ENCODE data around the gene SGCD.

SGCD gene

DNA sequence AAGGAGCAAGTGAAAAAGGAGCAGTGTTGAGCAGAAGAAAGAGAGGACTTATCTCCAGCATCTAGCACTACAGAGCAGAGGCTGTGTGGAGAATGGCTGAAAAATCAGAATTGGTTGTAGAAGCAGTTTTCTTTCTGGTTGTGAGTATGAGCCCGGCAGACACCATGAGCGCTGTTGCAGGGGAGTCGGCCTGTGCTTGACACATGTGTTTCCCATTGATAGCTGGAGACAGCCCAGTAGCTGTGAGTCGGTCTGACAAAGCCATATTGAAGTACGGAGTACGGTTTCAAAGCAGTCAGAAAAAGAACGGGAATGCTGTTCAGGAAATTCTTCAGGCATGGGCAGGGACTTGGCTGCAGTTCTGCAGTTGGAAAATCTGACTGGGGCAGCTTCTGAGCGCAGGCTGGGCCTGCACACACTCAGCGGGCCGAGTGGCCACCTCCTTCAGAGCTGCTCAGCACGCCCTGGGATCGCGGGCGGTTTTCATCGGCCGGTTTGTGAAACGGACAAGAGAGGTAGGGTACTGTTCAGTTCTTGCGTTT is at the start of gene SGCD:
Gene SGCD (plus strand): TSS at position 447 of the 542 bp plus-strand sequence.
- DNase-seq = no peak

DNA sequence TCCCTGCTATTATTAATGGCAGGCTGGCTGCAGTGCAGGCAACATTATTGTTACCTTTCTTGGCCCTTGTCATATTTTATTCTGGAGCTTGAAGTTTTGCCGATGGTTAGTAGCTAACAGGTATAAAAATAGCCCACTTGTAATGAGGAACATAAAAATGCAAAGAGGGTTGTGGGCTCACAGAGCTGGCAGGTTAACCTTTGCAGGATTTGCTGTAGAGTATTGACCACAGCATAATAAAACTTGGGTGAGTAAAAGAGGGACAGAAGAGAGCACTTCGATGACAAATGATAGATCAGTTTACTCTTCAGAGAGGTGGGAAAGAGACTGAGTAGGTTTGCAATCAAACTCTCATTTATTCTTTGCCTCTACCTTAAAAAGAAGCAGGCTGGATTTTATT is 49.7 kb upstream of the SGCD start:
- DNase-seq = no peak

DNA sequence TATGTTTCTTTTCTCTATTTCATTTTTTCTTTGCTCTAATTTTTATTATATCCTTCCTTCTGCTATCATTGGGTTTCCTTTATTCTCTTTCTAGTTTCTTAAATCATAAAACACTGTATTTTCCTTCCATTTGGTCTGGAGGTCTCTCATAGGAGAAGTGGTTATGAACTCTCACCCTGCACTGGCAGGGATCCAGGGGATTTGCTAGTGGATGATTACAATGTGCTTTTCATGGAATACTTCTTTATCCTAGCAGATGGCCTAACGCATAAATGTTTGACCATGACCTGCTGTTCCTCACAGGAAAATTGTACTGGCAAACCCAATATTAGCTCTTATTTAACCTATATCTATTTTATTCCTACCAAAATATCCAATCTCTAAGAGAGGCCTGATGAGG is 31.5 kb upstream of the SGCD start:
- no peak for DNase-seq

DNA sequence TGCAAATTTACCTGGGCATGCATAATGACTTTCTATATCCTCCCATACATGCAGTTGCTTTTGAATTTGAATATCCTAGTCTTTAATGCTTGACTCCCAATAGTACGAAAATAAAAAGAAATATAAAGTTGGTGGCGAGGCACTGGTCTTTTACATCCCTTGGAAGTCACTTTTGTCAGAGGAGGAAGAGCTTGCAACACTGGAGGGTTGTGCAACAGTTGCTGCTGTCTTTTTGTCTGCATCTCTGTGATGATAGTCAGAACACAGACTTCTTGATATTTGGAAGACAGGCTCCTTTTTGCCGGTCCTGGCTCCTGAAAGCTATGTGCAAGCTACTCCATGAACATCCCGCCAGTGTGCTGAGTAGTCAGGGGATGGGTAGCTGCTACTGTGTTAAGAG is 16.8 kb upstream of the SGCD start:
- DNase-seq = no peak

DNA sequence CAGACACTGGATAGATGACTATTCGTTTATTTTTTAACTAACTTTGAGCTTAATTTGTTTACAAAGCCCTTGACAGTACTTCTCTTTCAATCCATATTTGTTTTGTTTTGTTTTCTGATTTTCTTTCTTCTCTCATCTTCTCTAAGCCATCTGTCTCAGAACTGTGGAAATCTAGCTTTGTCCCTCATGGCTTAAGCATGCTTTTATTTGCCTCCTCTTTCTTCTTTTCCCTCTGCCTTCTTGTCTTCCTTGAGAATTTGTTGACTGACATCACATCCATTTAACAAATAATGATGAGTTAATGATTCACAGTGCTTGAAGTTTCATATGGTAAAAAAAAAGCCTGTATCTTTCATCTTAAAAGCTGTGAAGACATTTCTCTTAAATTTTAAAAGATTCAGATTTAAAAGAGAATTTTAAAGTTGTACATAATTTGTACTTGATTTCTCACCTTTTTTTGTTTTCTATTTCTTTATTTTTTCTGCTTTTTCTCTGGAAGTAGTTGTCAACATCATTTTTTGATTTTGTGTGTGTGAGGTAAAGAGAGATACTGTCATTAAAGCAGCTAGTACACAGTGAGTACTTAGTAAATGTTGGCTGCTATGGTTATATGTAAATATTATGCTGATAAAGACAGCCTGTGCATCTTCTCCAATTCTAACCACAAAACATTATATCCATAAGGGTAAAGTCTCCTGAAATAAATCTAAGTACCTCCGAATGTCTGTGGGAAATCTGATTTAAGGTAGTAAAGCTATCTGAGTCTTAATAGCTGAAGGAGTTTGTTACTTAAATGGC is 13.9 kb upstream of the SGCD start:
- no peak for DNase-seq

DNA sequence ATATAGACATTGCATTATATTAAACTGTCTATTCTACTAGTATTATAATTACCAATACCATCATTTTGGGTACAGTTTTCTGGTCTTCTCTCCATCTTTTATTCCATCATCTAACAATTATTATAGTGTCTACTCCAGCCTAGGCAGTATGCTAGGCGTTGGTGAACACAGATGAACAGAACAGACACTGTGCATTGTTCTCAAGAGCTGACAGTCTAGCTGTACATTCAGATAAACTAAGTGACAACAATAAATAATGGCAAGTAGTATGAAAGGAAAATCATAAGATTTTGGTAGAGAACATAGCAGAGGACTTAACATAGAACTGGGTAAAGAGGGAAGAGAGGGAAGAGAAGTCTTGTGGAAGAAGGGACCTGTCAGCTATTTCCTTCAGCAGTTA is 12.5 kb upstream of the SGCD start:
- no peak for DNase-seq

DNA sequence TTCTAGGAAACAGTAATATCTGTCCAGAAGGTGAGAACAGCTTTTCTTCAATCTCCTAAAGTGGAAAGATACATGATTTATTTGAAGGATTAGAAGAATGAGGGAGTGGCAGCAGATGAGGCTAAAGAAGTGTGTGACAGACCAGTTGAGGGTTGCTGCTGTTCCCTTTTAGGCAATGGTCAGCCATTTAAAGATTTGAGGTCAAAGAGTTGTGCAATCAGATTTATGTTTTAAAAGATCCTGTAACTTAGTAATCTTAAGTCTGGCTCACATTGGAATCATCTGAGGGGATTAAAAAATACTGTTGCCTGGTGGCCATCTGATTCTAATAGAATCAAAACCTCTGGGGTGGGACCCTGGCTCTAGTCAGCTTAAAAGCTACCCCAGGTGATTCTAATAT is 4.3 kb upstream of the SGCD start:
- DNase-seq = no peak

DNA sequence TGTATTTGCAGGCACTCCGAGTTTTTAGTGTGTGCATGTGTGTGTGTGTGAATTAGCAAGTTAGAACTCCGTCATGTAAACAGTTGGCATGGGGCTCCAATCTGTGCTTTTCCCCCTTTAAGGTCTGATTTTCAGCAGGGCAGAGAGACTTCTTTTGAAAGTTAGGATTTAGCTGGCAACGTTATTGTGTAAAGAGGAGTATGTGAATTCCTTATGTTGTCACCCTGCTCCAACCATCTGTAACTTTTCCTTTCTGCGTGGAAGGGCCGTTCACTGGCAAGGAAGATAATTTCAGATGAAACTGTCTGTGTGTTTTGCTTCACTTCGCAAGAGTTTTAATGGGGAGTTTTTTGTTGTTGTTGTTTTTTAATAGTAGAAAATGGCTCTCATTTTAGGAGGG is 332 bp downstream of the SGCD start:
- no peak for DNase-seq

DNA sequence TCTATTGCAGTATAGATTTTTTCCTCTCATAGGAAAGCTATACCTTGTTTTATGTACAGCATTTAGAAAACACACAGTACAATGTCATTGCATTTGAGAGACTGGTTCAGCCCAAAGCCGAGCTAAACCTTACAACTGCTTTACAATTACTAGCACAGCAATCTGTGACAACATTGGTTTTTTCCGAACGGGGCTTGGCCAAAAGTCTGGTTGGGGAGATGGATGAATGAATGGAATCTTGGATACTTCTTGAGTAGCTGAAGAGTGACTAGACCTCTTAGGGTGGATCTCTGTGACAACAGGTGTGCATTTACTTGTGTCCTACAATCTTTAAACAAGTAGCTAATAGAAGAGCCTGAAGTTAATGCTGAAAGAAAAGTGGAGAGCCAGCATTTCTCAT is 1.2 kb downstream of the SGCD start:
- no peak for DNase-seq

DNA sequence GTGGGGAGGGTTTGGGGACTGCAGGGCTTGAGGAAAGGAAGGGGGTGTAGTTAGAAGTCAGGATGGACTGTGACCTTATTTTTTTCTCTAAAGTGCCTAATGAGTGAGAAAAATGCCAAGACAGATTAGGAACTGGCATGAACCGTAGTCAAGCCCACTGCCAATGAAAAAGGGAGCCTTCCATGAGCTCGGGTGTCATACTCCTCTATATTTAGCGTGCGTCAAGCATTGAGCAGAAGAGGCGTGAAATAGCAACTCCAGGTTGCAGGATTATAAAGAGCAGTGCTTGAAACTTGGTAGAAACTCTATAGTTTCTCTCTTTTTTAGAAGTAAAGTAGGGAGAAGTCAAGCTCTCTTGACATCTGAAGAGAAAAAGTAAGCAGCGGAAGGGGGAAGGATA is 1.8 kb downstream of the SGCD start:
- DNase-seq = no peak

DNA sequence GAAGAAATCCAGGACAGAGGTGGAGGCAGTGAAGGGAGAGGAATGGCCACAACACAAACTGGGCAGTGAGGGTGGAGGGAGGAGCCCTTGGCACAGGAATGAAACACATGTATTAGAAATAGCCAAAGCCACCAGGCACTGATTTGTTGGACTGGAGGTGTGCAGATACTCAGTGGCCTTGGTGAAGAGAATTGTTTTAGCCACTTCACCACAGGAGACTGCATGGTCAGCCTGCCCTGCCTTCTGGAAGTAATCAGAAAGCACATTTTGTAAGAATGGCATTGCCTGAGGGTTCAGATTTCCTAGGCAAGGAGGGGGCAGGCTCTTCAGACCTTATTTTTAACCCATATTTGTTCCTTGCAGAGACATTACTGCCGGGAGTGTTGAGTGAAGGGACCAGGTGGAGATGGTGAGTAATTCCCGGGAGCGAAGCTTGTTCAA is 2.2 kb downstream of the SGCD start:
- no peak for DNase-seq

DNA sequence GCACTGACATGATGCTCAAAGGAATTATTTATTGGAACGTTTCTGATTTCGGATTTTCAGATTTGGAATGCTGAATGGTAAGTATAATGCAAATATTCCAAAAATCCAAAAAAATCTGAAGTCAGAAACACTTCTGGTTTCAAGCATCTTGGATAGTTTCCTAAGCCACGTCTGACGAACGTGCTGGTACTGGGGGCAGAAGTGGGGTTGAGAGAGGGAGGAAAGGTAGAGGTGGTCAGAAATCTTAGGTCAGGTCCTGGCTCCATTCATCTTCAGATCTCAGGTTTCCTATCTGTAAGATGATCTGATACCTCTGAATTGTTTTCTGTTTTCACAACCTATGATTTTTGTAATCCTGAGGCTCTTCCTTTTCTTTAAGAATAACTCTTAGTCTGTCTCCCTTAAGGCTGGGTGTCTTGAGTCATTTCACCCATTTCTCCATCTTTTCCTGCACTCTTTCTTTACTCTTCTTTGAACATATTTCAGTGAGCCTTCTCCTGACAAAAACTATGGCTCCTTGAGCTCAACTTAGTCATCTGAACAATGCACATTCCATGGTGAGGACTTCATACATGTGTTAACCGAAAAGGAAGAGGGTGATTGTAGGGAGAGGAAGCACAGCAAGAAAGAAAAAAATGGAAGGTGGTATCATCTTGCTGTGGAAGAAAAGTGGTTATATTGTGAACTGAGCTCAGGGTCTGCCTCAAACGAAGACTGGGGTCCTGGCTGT is 3.3 kb downstream of the SGCD start:
- no peak for DNase-seq

DNA sequence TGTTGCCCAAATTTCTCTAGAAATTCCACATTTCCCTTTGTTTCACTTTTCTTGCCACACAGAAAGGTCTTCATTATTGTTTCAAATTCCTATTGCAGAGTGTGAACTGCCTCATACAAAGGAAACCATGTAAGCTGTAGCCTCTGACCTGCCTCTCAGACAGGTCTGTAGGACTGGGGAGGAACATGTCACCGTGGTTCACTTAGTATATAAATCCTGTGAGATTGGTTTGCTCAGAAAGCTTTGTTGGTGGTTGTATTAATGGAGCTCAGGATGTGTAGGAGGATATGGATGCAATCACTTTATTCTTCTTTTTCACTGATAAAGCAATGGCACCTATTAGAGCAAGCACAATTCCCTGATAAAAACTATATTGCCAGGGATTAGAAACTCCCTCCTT is 4.2 kb downstream of the SGCD start:
- DNase-seq = no peak

DNA sequence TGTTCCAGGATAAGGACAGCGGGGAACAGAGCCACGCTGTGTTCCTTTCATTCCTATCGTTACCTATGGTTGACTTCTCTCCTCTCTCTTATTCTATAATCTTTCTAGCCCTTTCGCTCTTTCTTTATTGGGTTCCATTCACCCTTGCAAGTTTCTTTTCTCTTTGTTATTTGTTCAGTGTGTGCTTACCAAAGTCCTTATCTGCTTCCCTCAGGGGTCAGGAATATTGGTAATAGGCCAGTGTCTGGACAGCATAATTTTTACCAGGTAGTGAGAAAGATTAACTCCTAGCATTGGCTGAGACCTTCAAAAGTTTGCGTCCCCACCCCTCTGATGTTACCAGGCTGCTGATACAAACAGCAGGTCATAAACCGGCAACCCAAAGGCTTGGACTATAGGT is 4.9 kb downstream of the SGCD start:
- no peak for DNase-seq

DNA sequence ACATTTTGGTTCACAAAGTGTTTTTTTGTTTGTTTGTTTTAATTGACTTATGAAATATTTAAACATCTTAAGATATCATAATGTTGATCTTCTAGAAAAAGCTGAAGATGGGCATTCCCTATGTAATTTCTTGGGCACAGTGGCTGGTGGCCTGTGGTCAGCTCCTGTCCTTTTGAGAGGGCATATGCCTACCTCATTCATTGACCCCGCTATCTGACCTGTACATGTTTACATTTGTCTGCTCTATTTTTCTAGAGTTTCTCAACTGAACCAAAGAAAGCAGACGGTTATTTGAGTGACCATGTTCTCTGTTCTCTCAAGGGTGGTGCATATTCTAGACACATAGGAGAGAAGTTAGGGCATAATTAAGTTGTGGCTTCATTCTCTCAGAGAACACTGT is 5.3 kb downstream of the SGCD start:
- no peak for DNase-seq

DNA sequence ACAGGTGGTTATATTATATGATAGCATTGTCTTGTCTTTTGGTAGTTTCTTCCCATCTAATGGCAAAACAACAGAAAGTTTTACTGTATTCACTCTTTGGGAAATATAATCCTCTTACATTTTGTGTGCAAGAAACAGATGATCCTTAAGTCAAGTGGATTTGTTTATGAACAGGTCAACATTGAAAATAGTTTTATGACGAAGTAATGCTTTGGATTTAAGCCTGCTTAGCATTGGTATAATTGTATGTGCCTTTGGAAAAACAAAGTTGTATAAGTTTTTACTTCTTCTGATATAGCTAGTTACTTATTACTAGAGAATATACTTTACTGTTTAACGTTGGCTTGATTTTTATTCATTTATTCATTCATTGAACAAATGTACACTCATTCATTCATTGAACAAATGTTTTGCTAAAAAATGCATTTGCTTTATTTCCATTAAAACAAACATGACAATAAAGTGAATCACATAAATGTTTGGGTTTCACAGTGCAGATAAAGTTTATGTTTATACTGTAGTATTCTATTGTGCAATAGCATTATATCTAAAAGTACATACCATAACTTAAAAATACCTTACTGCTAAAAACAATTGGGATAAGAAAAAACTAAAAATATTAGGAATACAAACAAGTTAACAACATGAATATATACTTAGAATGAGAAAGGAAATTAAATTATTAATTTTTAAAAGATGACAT is 12.3 kb downstream of the SGCD start:
- DNase-seq = no peak

DNA sequence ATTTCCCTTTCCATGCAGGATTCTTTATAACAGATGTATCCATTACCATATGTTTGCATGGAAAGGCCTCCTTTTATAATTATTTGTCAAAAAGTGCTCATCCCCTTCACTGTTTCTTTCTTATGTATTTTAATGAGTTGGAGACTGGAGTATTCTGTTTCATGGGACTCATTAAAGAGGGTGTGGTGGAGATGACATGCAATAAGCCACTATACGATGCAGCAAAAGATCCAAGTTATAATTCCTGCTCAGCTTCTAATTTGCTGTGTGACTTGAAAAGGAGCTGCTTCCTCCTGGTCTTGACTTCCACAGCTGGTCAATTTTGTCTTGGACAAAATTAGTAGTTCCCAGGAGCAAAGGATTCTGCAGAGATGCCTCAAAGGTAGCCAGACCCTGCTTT is 13.9 kb downstream of the SGCD start:
- no peak for DNase-seq

DNA sequence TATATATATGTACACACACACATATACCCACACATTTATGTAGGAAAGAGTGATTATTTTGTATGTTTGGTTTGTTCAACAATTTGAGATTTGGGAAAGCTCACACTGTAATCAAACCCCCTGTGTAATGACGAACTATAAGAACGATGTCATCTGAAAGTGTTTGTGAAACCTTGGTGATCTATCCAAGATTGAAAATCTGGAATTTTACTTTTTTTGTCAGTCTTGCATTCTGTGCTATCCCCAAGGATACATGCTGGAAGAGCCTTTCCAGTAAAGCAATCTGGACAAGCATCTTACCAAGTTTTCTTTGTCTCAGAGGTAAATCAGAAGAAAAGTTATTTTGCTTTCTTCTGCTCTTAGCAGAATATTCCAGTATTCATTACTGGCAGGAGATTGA is 23.3 kb downstream of the SGCD start:
- no peak for DNase-seq

DNA sequence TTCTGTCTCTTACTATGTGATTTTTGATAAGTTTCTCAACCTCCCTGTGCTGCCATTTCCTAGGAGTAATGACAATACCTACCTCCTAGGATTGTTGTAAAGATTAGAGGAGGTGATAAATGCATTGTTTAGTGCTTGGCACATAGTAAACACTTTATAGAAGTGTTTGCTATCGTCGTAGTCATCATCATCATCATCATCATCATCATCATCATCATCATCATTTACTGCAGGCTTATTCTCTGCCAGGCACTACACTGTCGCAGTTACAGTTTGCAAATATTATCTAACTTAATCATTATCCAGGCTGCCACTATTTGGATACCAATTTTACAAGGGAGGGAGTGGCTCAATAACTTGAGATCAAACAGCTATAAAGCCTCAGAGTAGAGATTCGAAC is 24.5 kb downstream of the SGCD start:
- DNase-seq = no peak

DNA sequence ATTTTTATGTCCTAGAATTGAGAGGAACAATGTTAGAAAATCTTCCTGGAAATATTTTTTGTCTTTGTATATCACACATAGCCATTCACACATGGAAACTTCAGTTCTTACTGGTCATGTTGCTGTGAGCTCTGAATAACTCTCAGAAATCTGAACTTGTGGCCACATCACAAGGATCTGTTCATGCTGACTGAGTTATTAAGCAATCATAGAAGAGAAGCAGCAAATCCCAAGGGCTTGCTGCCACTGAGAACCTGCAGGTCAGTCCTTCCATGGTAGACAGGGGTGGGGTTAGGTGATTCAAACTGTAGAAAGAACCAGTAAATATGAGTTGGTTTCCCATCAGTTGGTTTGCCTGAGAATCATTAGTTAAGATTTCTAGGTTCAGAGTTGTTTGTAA is 27.6 kb downstream of the SGCD start:
- no peak for DNase-seq

DNA sequence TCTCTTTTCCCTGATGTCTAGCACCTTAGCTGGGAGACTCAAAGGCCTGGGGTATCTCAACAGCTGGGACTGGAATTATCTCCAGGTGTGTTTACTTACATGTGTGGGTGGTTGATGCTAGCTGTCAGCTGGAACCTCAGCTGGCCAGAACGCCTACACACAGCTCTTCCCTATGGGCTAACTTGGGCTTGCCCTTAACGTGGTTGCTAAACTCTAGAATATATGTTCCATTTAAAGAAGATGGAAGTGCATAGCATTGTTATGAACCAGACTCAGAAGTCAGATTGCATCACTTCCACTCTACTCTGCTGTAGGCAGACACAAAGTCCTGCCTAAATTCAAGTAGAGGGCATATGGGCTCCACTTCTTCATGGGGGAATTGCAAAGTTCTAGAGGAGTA is 29.3 kb downstream of the SGCD start:
- no peak for DNase-seq

DNA sequence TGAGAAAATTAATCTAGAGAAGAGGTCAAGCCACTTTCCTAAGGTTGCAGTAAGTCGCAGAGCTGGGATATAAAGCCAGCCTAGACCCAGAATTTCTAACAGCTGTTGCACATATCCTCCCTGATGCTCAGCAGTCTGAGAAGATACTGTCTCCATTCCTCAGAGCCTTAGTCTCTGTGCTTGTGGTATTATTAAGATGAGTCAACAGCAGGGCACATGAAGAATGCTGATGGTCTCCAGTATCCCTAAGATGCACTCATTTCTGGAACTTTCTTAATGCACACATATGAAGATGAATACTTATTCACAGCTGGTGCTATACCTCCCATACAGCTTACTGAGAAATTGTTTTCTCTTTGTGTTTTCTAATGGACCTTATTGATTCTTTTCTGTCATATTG is 32.5 kb downstream of the SGCD start:
- no peak for DNase-seq

DNA sequence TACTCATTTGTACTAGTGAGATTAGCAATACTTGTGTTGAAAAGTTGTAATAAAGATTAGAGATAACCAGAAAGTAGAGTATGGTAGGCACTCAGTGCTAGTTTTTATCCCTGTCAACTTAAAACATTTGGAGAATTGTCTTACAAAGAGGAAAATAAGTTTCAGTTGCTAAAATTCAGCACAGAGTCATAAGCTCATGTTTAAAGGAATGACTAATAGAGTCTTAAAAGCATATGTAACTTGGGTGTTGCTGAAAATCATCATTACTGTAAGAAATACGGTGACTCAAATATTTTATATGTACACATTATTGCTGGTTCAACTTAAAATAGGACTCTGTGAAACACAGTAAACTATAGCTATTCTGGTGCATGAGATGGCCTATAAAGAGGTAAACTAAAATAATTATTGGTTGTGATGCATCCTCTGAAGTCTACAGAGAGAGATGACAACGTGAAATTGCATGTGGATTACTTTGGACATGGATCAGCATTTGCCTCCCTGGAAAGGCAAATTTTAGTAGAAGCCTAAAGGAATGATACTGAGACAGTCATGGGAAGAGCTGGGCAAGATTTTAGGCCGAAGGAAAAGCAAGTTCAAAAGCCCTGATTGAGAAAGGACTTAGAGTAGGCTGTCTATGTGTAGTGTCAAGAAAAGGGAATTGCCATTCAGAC is 34.6 kb downstream of the SGCD start:
- no peak for DNase-seq

All from bone marrow (tissue), 2 donors.